LNCAP (cell line): ENCODE data around the gene TMEM132C.

Experiments used
- CTCF ChIP-seq: fragments of 450-650 bp; IDR thresholded peaks from 2 replicates; pipeline ENCODE4 v1.5.1; 2017; ENCODE audit warnings: mild to moderate bottlenecking

TMEM132C gene

GRCh38 chr12:128267131-128267622 lies at the start of gene TMEM132C:
Gene TMEM132C (plus strand): TSS chr12:128267170. CDS start chr12:128267403, 233 bp downstream.
- no peak for TF ChIP-seq CTCF

GRCh38 chr12:128224226-128224625 lies 42.7 kb upstream of the TMEM132C start:
- no peak for TF ChIP-seq CTCF

GRCh38 chr12:128228581-128228980 lies 38.4 kb upstream of the TMEM132C start:
- TF ChIP-seq CTCF: no peak

- TF ChIP-seq CTCF: no peak
Measured at GRCh38 chr12:128235635-128236417, 31.1 kb upstream of the TMEM132C start.

- no peak for TF ChIP-seq CTCF
Measured at GRCh38 chr12:128236525-128236924, 30.4 kb upstream of the TMEM132C start.

GRCh38 chr12:128240745-128241144 lies 26.2 kb upstream of the TMEM132C start:
- TF ChIP-seq CTCF: no peak

- TF ChIP-seq CTCF: no peak
Measured at GRCh38 chr12:128245121-128245520, 21.8 kb upstream of the TMEM132C start.
